Activated naive CD8-positive, alpha-beta T cell treated with anti-CD3 and anti-CD28 coated beads, Interleukin-2, amount 10 ng/mL, durations not matched to agents 7 days and 5 days (primary cell): ENCODE results near the gene METTL26. TPM values are rescaled to one million over a fixed set of nuclear protein-coding genes. Genes with fewer than 3 reads are reported as not detected.

Experiments
- ATAC-seq: fragments of 150-1000 bp; cut with Tn5 transposase; one replicate; pipeline ENCODE4 v1.10.0; 2021; ENCODE audit warnings: low read depth, moderate library complexity
- POLR2A ChIA-PET: fragments of 350-600 bp; sonication (Branson Sonifier 250); formaldehyde crosslinking; loops from one replicate; lab custom pipeline; 2021; ENCODE audit warnings: antibody characterized with exemption; lab: Charles Lee
- DNase-seq: peaks from one replicate; pipeline ENCODE4 v3.0.0; 2021
- H3K27ac Mint-ChIP-seq: one replicate; pipeline ENCODE4 v1.8.0; 2022; ENCODE audit warnings: mild to moderate bottlenecking, mixed read lengths
- H3K27me3 Mint-ChIP-seq: one replicate; pipeline ENCODE4 v1.8.0; 2022; ENCODE audit warnings: mild to moderate bottlenecking, moderate library complexity, mixed read lengths
- H3K36me3 Mint-ChIP-seq: one replicate; pipeline ENCODE4 v1.8.0; 2021; ENCODE audit warnings: mild to moderate bottlenecking, mixed read lengths
- H3K4me1 Mint-ChIP-seq: one replicate; pipeline ENCODE4 v1.8.0; 2021; ENCODE audit warnings: mixed read lengths
- H3K4me3 Mint-ChIP-seq: one replicate; pipeline ENCODE4 v1.8.0; 2022; ENCODE audit warnings: mild to moderate bottlenecking, moderate library complexity, mixed read lengths
- H3K9me3 Mint-ChIP-seq: one replicate; pipeline ENCODE4 v1.8.0; 2021; ENCODE audit warnings: mixed read lengths
- total RNA-seq, 2 experiments: library from RNA; stranded (reverse); gene quantifications; one replicate each; pipeline ENCODE4 v1.2.3, GENCODE V29; 2021

The METTL26 gene
- total RNA-seq, 2 experiments from 2014 or later: 75.7 to 81.2 TPM

GRCh38 chr16:627454-628239, 8.5 kb downstream of the METTL26 start:
- Mint-ChIP-seq H3K27me3 (no peaks in the 10 kb centered on the region), H3K36me3 (no peaks in the 10 kb centered on the region), H3K4me1 (no peaks in the 10 kb centered on the region), H3K4me3 (no peak overlapping the region), H3K9me3 (no peaks in the 10 kb centered on the region), H3K27ac (no peak overlapping the region)
- DNase-seq: no peak
- no peak for ATAC-seq
- POLR2A ChIA-PET: no interaction called here

DNA sequence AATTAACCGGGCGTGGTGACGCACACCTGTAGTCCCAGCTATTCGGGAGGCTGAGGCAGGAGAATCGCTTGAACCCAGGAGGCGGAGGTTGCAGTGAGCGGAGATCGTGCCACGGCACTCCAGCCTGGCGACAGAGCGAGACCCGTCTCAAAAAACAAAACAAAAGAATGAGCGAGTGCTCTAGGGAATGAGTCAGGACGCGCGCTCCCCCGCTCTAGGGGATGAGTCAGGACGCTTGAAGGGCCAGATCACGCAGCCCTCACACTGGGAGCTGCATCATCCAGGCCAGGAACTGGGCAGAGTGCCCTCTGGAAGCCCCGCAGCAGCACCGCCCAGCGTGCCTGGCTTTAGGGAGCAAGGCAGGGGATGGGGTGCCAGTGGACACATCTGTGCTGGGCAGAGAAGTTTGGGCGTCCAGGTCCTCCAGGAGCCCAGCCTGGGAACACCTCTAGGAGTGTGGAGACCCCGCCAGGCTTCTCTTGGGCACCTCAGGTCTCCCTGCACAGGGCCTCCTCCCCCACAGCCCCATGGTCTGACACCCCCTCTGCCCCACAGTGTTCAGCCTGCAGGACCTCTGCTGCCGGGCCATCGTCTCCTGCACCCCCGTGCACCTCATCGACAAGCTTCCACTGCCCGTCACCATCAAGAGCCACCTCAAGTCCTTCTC, 9.2 kb downstream of the METTL26 start:
- Mint-ChIP-seq H3K9me3 (no peaks in the 10 kb centered on the region), H3K36me3 (no peaks in the 10 kb centered on the region), H3K4me3 (no peak overlapping the region), H3K4me1 (no peaks in the 10 kb centered on the region), H3K27me3 (no peaks in the 10 kb centered on the region), H3K27ac (no peak overlapping the region)
- ATAC-seq (no peak), DNase-seq (no peak)
- POLR2A ChIA-PET: no interaction called here

GRCh38 chr16:625977-626765, 9.9 kb downstream of the METTL26 start:
- H3K27ac Mint-ChIP-seq: no peak overlapping the region
- H3K4me1 Mint-ChIP-seq: no peaks in the 10 kb centered on the region
- H3K4me3 Mint-ChIP-seq: no peak overlapping the region
- POLR2A ChIA-PET: no interaction called here
- DNase-seq: no peak
- no peaks in the 10 kb centered on the region for H3K27me3 Mint-ChIP-seq
- H3K36me3 Mint-ChIP-seq: no peaks in the 10 kb centered on the region
- no peaks in the 10 kb centered on the region for H3K9me3 Mint-ChIP-seq
- ATAC-seq: no peak

DNA sequence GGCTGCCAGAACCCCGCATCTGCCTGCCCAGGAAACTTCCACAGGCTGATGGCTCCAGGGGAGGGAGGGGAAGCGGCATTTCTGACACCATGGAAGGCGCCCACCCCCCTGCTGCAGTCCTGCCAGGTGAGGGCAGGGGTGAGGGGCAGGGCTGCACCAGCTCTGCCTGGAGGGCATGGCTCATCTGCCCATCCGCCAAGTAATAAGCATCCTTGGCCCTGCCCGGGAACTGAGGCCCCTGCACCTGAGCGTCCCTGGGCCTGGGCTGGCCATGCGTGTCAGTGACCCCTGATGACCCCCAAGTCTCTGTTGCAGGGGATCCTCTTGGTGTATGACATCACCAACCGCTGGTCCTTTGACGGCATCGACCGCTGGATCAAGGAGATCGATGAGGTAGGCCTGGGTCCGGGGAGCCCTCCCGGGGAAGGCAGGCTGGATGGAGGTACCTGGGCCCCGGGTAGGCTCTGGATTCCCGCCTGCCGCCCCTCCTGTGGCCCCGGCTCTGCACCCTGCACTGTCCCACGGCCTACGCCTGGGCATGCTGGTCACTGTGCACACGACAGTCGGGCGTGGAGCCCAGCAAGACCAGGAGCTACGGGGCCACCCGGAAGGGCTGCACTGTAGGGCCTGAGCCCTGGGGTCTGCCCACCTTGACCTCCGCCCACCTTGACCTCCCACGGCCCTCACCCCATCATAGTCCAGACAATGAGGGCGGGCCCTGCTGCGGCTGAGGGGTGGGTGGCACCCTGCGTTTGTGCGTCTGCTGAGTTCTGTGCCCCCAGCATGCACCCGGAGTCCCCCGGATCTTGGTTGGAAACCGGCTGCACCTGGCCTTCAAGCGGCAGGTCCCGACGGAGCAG, 10.8 kb downstream of the METTL26 start:
- POLR2A ChIA-PET: no interaction called here
- Mint-ChIP-seq H3K36me3 (no peaks in the 10 kb centered on the region), H3K4me1 (no peaks in the 10 kb centered on the region), H3K4me3 (no peak overlapping the region), H3K27ac (no peak overlapping the region), H3K27me3 (no peaks in the 10 kb centered on the region), H3K9me3 (no peaks in the 10 kb centered on the region)
- DNase-seq (no peak), ATAC-seq (no peak)

- POLR2A ChIA-PET: no interaction called here
- no peak for DNase-seq
- H3K9me3 Mint-ChIP-seq: no peaks in the 10 kb centered on the region
- H3K27me3 Mint-ChIP-seq: no peaks in the 10 kb centered on the region
- H3K36me3 Mint-ChIP-seq: no peaks in the 10 kb centered on the region
- H3K27ac Mint-ChIP-seq: no peak overlapping the region
- no peak for ATAC-seq
- H3K4me1 Mint-ChIP-seq: no peaks in the 10 kb centered on the region
- H3K4me3 Mint-ChIP-seq: no peak overlapping the region
These were observed 11.5 kb downstream of the METTL26 start for GRCh38 chr16:624526-625070.

DNA sequence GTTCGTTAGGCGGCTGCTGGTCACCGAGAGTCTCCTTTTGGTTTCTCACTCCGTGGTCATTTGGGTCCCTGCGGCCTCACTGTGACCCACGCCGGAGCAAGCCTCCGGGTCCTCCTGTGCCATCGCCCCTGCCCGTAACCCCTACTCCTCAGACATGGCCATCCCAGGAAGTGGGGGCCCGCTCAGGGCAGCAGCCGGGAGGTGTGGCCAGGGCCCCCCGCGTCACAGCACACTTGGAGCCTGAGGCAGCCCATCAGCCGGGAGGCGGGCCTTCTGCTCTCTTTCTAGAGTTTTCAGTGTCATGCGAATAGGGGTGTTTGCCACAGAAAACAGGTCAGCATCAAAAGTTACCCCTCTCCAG, 13.2 kb downstream of the METTL26 start:
- POLR2A ChIA-PET: interaction anchor here (0.7 kb wide), 1 partner anchor 384 kb away, joined by 3 read pairs; no protein-coding TSS in a partner anchor

GRCh38 chr16:621526-622105, 14.5 kb downstream of the METTL26 start:
- Mint-ChIP-seq H3K4me1 (no peaks in the 10 kb centered on the region), H3K9me3 (no peaks in the 10 kb centered on the region), H3K4me3 (no peak overlapping the region), H3K36me3 (no peaks in the 10 kb centered on the region), H3K27me3 (no peaks in the 10 kb centered on the region), H3K27ac (no peak overlapping the region)
- ATAC-seq (no peak), DNase-seq (no peak)
- POLR2A ChIA-PET: no interaction called here

More for the DNA sequence above, 13.2 kb downstream of the METTL26 start:
- H3K36me3 Mint-ChIP-seq: no peaks in the 10 kb centered on the region
- DNase-seq (no peak), ATAC-seq (no peak)
- no peak overlapping the region for H3K4me3 Mint-ChIP-seq
- H3K27me3 Mint-ChIP-seq: no peaks in the 10 kb centered on the region
- no peaks in the 10 kb centered on the region for H3K4me1 Mint-ChIP-seq
- H3K27ac Mint-ChIP-seq: no peak overlapping the region
- H3K9me3 Mint-ChIP-seq: no peaks in the 10 kb centered on the region

GRCh38 chr16:620700-621525, 15.2 kb downstream of the METTL26 start:
- ATAC-seq: no peak
- no peak for DNase-seq
- Mint-ChIP-seq H3K4me1 (no peaks in the 10 kb centered on the region), H3K27ac (no peak overlapping the region), H3K27me3 (no peaks in the 10 kb centered on the region), H3K36me3 (no peaks in the 10 kb centered on the region), H3K4me3 (no peak overlapping the region), H3K9me3 (no peaks in the 10 kb centered on the region)
- POLR2A ChIA-PET: no interaction called here

GRCh38 chr16:619476-620100, 16.5 kb downstream of the METTL26 start:
- Mint-ChIP-seq H3K27ac (no peak overlapping the region), H3K4me3 (no peak overlapping the region)
- no peak for ATAC-seq

DNA sequence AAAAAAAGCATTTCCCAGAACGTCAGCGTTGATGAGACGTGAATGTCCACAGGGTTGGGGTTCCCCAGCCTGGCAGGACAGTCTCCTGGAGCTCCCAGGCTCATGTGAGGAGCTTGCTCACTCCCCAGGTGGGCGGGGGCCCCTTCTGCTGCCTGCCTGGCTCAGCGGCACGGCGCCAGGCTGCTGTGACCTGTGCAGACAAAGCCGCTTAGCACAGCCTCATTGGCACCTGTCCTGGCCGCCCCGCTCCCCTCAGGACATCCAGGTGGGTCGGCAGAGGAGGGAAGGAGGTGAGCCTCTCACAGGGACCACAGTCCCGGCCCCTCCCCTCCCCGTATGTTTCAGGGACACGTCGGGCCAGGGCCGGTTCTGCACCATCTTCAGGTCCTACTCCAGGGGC, 18.2 kb downstream of the METTL26 start:
- Mint-ChIP-seq H3K9me3 (peaks cover 2% of the 10 kb centered on the region), H3K27ac (no peak overlapping the region), H3K4me1 (no peaks in the 10 kb centered on the region), H3K4me3 (no peak overlapping the region), H3K27me3 (no peaks in the 10 kb centered on the region), H3K36me3 (peaks cover 3% of the 10 kb centered on the region)
- POLR2A ChIA-PET: no interaction called here
- ATAC-seq (no peak), DNase-seq (no peak)

More at GRCh38 chr16:619476-620100, 16.5 kb downstream of the METTL26 start:
- POLR2A ChIA-PET: no interaction called here
- H3K4me1 Mint-ChIP-seq: no peaks in the 10 kb centered on the region
- H3K27me3 Mint-ChIP-seq: no peaks in the 10 kb centered on the region
- DNase-seq: no peak
- H3K36me3 Mint-ChIP-seq: peaks cover 1% of the 10 kb centered on the region
- no peaks in the 10 kb centered on the region for H3K9me3 Mint-ChIP-seq

DNA sequence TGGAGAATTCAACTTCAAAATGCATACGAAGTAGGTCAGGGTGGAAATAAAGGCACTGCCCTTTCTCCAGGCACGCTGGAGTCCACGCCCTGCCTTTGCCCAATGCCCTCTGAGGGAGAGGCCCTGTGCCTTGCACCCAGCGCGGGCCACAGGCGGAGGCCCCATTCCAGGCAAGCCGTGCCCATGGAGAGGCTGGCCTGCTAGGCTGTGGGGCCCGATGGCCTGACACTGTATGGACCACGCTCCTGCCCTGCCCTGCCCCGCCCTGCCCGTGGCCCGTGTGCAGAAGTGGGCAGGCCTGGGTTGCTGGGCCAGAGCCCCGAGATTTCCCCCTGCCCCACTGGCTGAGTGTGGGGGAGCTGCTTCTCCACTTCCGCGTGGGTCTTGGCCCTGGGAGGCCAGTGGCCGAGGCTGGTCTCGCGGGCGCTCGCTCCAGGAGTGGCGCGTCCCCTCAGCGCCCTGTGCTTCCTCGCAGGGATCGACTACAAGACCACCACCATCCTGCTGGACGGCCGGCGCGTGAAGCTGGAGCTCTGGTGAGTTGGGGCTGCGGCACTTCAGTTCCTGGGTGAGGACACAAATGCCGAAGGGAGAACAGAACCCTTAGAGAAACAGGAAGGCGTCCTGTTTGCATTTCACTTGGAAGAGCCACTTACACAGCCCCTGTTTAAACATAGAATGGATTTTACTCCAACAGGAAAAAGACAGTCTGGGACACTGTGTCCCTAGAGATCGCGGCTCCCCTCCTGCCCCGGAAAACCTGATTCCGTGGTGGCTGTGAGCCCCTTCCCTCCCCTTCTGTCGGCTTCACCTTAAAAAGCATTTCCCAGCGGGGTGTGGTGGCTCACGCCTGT, 19.1 kb downstream of the METTL26 start:
- no peak overlapping the region for H3K27ac Mint-ChIP-seq
- no peak overlapping the region for H3K4me3 Mint-ChIP-seq
- POLR2A ChIA-PET: no interaction called here
- H3K4me1 Mint-ChIP-seq: no peaks in the 10 kb centered on the region
- no peaks in the 10 kb centered on the region for H3K27me3 Mint-ChIP-seq
- H3K36me3 Mint-ChIP-seq: peaks cover 3% of the 10 kb centered on the region
- ATAC-seq: no peak
- no peak for DNase-seq
- H3K9me3 Mint-ChIP-seq: peaks cover 2% of the 10 kb centered on the region
